B cell (primary cell): Measurements from ENCODE around the gene LYZ. TPM values are rescaled to one million over a fixed set of nuclear protein-coding genes. Genes with fewer than 3 reads are reported as not detected.

Experiments used
- ATAC-seq: fragments of 200-7000 bp; cut with Tn5 transposase; one replicate; pipeline ENCODE4 v1.10.0; 2021; ENCODE audit warnings: low read depth, mild to moderate bottlenecking, moderate number of reproducible peaks, moderate library complexity
- CTCF ChIA-PET: fragments of 350-600 bp; sonication (Branson Sonifier 250); formaldehyde crosslinking; loops from one replicate; lab custom pipeline; 2021; ENCODE audit warnings: antibody characterized with exemption, inconsistent platforms; lab: Charles Lee
- POLR2A ChIA-PET: fragments of 350-600 bp; sonication (Branson Sonifier 250); formaldehyde crosslinking; loops from one replicate; lab custom pipeline; 2021; ENCODE audit warnings: antibody characterized with exemption; lab: Charles Lee
- DNase-seq: peaks from one replicate; pipeline ENCODE4 v3.0.0; 2013
- H2AFZ ChIP-seq: 2 replicates; pipeline ENCODE4 v1.6.1; 2012; ENCODE audit warnings: mild to moderate bottlenecking, low read depth, low read length; ENCODE audit not compliant: insufficient read depth, poor library complexity, severe bottlenecking
- H3K27ac ChIP-seq, 2 donors: 1 replicate in 1 of 2; 2 replicates in 1 of 2; pipeline ENCODE4 v1.5.1; 2012 to 2013; ENCODE audit warnings: low read length in 2 of 2, mild to moderate bottlenecking in 2 of 2, moderate library complexity in 1 of 2
- H3K27me3 ChIP-seq, 4 experiments: fragments of 200-600 bp in 1 of 4; sonication (generic) in 1 of 4; replicated peaks in 1 of 4; 1 replicate in 2 of 4; 2 replicates in 2 of 4; pipeline versions ENCODE4 v1.6.1 to v1.7.0; 2013 to 2016; ENCODE audit warnings: low read length in 3 of 4, mild to moderate bottlenecking in 2 of 4, mixed read lengths in 1 of 4, moderate library complexity in 1 of 4; ENCODE audit not compliant: insufficient read depth in 4 of 4, control insufficient read depth in 3 of 4; ENCODE audit errors: control extremely low read depth in 1 of 4
- H3K36me3 ChIP-seq, 2 experiments: replicated peaks in 1 of 2; 1 replicate in 1 of 2; 2 replicates in 1 of 2; pipeline versions ENCODE4 v1.6.1 to v1.7.1; 2013; ENCODE audit warnings: low read length in 1 of 2; ENCODE audit not compliant: insufficient read depth in 2 of 2, control insufficient read depth in 1 of 2; ENCODE audit errors: control extremely low read depth in 1 of 2, extremely low read depth in 1 of 2
- H3K4me1 ChIP-seq, 2 donors: fragments of 200-600 bp in 1 of 2; sonication (generic) in 1 of 2; 1 replicate in 1 of 2; 2 replicates in 1 of 2; pipeline versions ENCODE4 v1.5.1 to v1.6.1; 2013 to 2017; ENCODE audit warnings: low read length in 2 of 2; ENCODE audit not compliant: control insufficient read depth in 2 of 2, insufficient read depth in 2 of 2
- H3K4me2 ChIP-seq: replicated peaks from 2 replicates; pipeline ENCODE3; 2012; ENCODE audit warnings: mild to moderate bottlenecking, low read depth, low read length; ENCODE audit not compliant: poor library complexity, severe bottlenecking
- H3K4me3 ChIP-seq, 5 experiments: fragments of 200-600 bp in 1 of 5; sonication (generic) in 1 of 5; 1 replicate in 3 of 5; 2 replicates in 2 of 5; pipeline versions ENCODE4 v1.5.1 to v1.7.0; 2011 to 2016; ENCODE audit warnings: low read length in 4 of 5, mild to moderate bottlenecking in 4 of 5, low read depth in 2 of 5, control low read depth in 1 of 5, moderate library complexity in 1 of 5; ENCODE audit not compliant: insufficient read depth in 1 of 5; ENCODE audit errors: control extremely low read depth in 1 of 5, extremely low read depth in 1 of 5
- H3K79me2 ChIP-seq: fragments of 200-600 bp; sonication (generic); one replicate; pipeline ENCODE4 v1.6.0; 2016; ENCODE audit warnings: low read length; ENCODE audit not compliant: control insufficient read depth, insufficient read depth
- H3K9ac ChIP-seq: fragments of 200-600 bp; sonication (generic); 2 replicates; pipeline ENCODE4 v1.6.1; 2017; ENCODE audit warnings: mild to moderate bottlenecking, low read length, moderate library complexity
- H3K9me3 ChIP-seq, 3 donors: one replicate each; pipeline versions ENCODE4 v1.6.1 to v1.7.1; 2013; ENCODE audit warnings: low read length in 2 of 3; ENCODE audit not compliant: control insufficient read depth in 2 of 3, insufficient read depth in 1 of 3; ENCODE audit errors: control extremely low read depth in 1 of 3
- H4K20me1 ChIP-seq: 2 replicates; pipeline ENCODE4 v1.6.0; 2012; ENCODE audit warnings: mild to moderate bottlenecking, low read length; ENCODE audit not compliant: insufficient read depth, control insufficient read depth, poor library complexity, severe bottlenecking
- H3K27ac Mint-ChIP-seq: one replicate; pipeline ENCODE4 v1.8.0; 2021; ENCODE audit warnings: mixed read lengths
- H3K27me3 Mint-ChIP-seq: one replicate; pipeline ENCODE4 v1.8.0; 2021; ENCODE audit warnings: mixed read lengths
- H3K4me1 Mint-ChIP-seq: one replicate; pipeline ENCODE4 v1.8.0; 2021; ENCODE audit warnings: mixed read lengths
- H3K4me3 Mint-ChIP-seq: one replicate; pipeline ENCODE4 v1.8.0; 2021; ENCODE audit warnings: mixed read lengths
- H3K9me3 Mint-ChIP-seq: one replicate; pipeline ENCODE4 v1.8.0; 2022; ENCODE audit warnings: mixed read lengths; ENCODE audit not compliant: insufficient read depth
- EZH2 ChIP-seq: IDR thresholded peaks from 2 replicates; pipeline ENCODE4 v1.6.1; 2012; ENCODE audit warnings: borderline replicate concordance, low read depth, mild to moderate bottlenecking, moderate library complexity, low read length; ENCODE audit not compliant: insufficient read depth, poor library complexity, severe bottlenecking
- whole genome bisulfite sequencing: methylation state at CpG from one replicate; pipeline ENCODE4 v1.1.5; 2013; ENCODE audit warnings: missing lambda C conversion rate; ENCODE audit not compliant: insufficient coverage; 5-methylcytosine and 5-hydroxymethylcytosine counted together
- intact Hi-C: fragments of 100-400 bp; cut with micrococcal nuclease; formaldehyde crosslinking; loops from one replicate; pipeline ENCODE4 v1.10.0; 2022
- polyA minus RNA-seq: library from RNA; depleted of rRNA, polyadenylated mRNA; stranded (reverse); fragments of >200 nt; gene quantifications from 2 replicates; pipeline ENCODE4 v1.2.3, GENCODE V29; 2012
- polyA plus RNA-seq: library from polyadenylated mRNA; depleted of rRNA; stranded (reverse); fragments of >200 nt; gene quantifications from 2 replicates; pipeline ENCODE4 v1.2.3, GENCODE V29; 2012
- total RNA-seq, 2 donors: library from RNA; stranded (reverse); fragments of 120-200 nt in 1 of 2; gene quantifications; 1 replicate in 1 of 2; 2 replicates in 1 of 2; pipeline versions ENCODE4 v1.2.3 to v1.2.4, GENCODE V29; 2013 to 2022
- TF ChIP-seq, protein P1 (sequence below): fragments of 200-600 bp; IDR thresholded peaks from one replicate; pipeline ENCODE4 v1.8.0; 2022; ENCODE audit warnings: antibody characterized with exemption, mild to moderate bottlenecking

Gene LYZ
- total RNA-seq, result 5.5 and 8.5 TPM in 2 replicates
- total RNA-seq (2013), result 142 TPM
- 21.1 and 22.7 TPM in 2 replicates for polyA plus RNA-seq
- polyA minus RNA-seq, result 41.0 and 52.5 TPM in 2 replicates

DNA sequence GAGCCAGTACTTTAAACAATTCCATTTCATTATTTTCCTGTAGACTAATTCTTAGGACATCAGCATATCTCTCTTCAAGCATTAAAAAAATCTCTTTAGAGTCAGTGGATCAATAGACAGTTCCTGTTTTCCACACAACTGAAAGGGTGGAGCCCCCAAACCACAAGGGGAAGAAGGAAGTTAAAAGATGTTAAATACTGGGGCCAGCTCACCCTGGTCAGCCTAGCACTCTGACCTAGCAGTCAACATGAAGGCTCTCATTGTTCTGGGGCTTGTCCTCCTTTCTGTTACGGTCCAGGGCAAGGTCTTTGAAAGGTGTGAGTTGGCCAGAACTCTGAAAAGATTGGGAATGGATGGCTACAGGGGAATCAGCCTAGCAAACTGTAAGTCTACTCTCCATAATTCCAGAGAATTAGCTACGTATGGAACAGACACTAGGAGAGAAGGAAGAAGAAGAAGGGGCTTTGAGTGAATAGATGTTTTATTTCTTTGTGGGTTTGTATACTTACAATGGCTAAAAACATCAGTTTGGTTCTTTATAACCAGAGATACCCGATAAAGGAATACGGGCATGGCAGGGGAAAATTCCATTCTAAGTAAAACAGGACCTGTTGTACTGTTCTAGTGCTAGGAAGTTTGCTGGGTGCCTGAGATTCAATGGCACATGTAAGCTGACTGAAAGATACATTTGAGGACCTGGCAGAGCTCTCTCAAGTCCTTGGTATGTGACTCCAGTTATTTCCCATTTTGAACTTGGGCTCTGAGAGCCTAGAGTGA, at the start of gene LYZ:
LYZ (plus strand) TSS at position 220 of the 777 bp plus-strand sequence; CDS start at position 248, 28 bp downstream.
- intact Hi-C loops, result no loop called here
- peaks cover 6 to 8% of the 10 kb centered on the region in 2 donors for H3K4me1 ChIP-seq
- H3K27me3 ChIP-seq, result peaks cover 0 to 7% (median 0%) of the 10 kb centered on the region in 4 experiments
- WGBS, result 96% methylated on average over 2 of the region's 4 CpGs
- H3K27me3 Mint-ChIP-seq, result no peaks in the 10 kb centered on the region
- no peaks in the 10 kb centered on the region for H3K36me3 ChIP-seq
- H4K20me1 ChIP-seq, result no peaks in the 10 kb centered on the region
- H2AFZ ChIP-seq, result no peak within 1 kb of the TSS
- peak within 1 kb of the TSS; percentile 27 for H3K27ac Mint-ChIP-seq
- no peak for TF ChIP-seq EZH2
- TF ChIP-seq, protein P1, sequence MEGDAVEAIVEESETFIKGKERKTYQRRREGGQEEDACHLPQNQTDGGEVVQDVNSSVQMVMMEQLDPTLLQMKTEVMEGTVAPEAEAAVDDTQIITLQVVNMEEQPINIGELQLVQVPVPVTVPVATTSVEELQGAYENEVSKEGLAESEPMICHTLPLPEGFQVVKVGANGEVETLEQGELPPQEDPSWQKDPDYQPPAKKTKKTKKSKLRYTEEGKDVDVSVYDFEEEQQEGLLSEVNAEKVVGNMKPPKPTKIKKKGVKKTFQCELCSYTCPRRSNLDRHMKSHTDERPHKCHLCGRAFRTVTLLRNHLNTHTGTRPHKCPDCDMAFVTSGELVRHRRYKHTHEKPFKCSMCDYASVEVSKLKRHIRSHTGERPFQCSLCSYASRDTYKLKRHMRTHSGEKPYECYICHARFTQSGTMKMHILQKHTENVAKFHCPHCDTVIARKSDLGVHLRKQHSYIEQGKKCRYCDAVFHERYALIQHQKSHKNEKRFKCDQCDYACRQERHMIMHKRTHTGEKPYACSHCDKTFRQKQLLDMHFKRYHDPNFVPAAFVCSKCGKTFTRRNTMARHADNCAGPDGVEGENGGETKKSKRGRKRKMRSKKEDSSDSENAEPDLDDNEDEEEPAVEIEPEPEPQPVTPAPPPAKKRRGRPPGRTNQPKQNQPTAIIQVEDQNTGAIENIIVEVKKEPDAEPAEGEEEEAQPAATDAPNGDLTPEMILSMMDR, result no peak
- H3K4me3 Mint-ChIP-seq, result no peak within 1 kb of the TSS
- POLR2A ChIA-PET, result interaction anchor here (0.7 kb wide), 1 partner anchor 9 kb away, joined by 4 read pairs; no protein-coding TSS in a partner anchor
- H3K9ac ChIP-seq, result no peak within 1 kb of the TSS
- H3K9me3 ChIP-seq, result no peaks in the 10 kb centered on the region
- ATAC-seq (no peak), DNase-seq (peak; percentile 17)
- no peaks in the 10 kb centered on the region for H3K79me2 ChIP-seq
- no peaks in the 10 kb centered on the region for H3K9me3 Mint-ChIP-seq
- peak within 1 kb of the TSS; percentile 48 for H3K4me2 ChIP-seq
- no peak within 1 kb of the TSS for H3K27ac ChIP-seq
- CTCF ChIA-PET, result interaction anchor here (0.6 to 5.0 kb wide), 3 partner anchors 9 to 65 kb away, joined by 4 to 24 read pairs (median 5); no protein-coding TSS in a partner anchor
- H3K4me1 Mint-ChIP-seq, result peaks cover 6% of the 10 kb centered on the region
- H3K4me3 ChIP-seq, result peak within 1 kb of the TSS in 1 of 5 experiments; percentile 55

DNA sequence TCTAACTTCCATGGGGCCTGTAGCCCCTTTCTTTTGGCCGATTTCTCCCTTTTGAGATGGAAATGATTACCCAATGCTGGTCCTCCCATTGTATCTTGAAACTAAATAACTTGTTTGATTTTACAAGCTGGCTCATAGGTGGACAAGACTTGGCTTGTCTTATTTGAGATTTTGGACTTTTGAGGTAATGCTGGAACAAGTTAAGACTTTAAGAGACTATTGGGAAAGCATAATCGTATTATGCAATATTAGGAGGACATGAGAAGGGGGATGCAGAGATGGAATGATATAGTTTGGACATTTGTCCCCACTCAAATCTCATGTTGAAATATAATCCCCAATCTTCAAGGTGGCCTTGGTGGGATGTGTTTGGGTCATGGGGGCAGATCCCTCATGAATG, 49.2 kb upstream of the LYZ start:
- H3K4me1 ChIP-seq, result no peaks in the 10 kb centered on the region
- H3K27me3 Mint-ChIP-seq, result no peaks in the 10 kb centered on the region
- no peak overlapping the region for H3K9ac ChIP-seq
- no peaks in the 10 kb centered on the region for H3K79me2 ChIP-seq
- no peak overlapping the region for H3K27ac ChIP-seq
- ATAC-seq (no peak), DNase-seq (no peak)
- TF ChIP-seq EZH2, result no peak
- TF ChIP-seq, protein P1, result no peak
- CTCF ChIA-PET, result interaction anchor here (2.1 to 2.2 kb wide), 2 partner anchors 21 to 271 kb away, joined by 5 to 13 read pairs; no protein-coding TSS in a partner anchor
- no peaks in the 10 kb centered on the region for H3K4me1 Mint-ChIP-seq
- no peaks in the 10 kb centered on the region for H4K20me1 ChIP-seq
- 88% methylated on average over 1 of the region's 2 CpGs for WGBS
- POLR2A ChIA-PET, result no interaction called here
- no peaks in the 10 kb centered on the region for H3K27me3 ChIP-seq
- no peaks in the 10 kb centered on the region for H3K9me3 Mint-ChIP-seq
- H3K27ac Mint-ChIP-seq, result no peak overlapping the region
- H3K9me3 ChIP-seq, result peaks cover 0 to 7% (median 0%) of the 10 kb centered on the region in 3 donors
- H3K4me3 ChIP-seq, result no peak overlapping the region
- no peak overlapping the region for H3K4me2 ChIP-seq
- no peak overlapping the region for H3K4me3 Mint-ChIP-seq
- no peak overlapping the region for H2AFZ ChIP-seq
- no peaks in the 10 kb centered on the region for H3K36me3 ChIP-seq
- intact Hi-C loops, result no loop called here
